Mucosa of descending colon (tissue), 3 donors: ENCODE measurements around the gene PTGER2. TPM values are rescaled to one million over a fixed set of nuclear protein-coding genes. Genes with fewer than 3 reads are reported as not detected.

Experiments used
- ATAC-seq: fragments of 200-7000 bp; cut with Tn5 transposase; one replicate; pipeline ENCODE4 v1.9.1; 2020; ENCODE audit warnings: mild to moderate bottlenecking, moderate library complexity
- DNase-seq, 3 donors: peaks; one replicate each; pipeline ENCODE4 v3.0.0-alpha.2; 2020
- H3K36me3 ChIP-seq: fragments of 200-600 bp; one replicate; pipeline ENCODE4 v1.8.0; 2021; ENCODE audit warnings: low read depth, mild to moderate bottlenecking
- H3K4me1 ChIP-seq: fragments of 200-600 bp; one replicate; pipeline ENCODE4 v1.8.0; 2021; ENCODE audit warnings: low read depth, mild to moderate bottlenecking
- H3K4me3 ChIP-seq: fragments of 200-600 bp; one replicate; pipeline ENCODE4 v1.8.0; 2021; ENCODE audit warnings: mild to moderate bottlenecking
- H3K9me3 ChIP-seq: fragments of 200-600 bp; one replicate; pipeline ENCODE4 v1.8.0; 2021; ENCODE audit warnings: mild to moderate bottlenecking
- intact Hi-C, 2 donors: fragments of 100-400 bp; cut with DNase I in 1 of 2; cut with micrococcal nuclease in 1 of 2; formaldehyde crosslinking; loops; one replicate each; pipeline versions ENCODE4 v1.11.0 to v1.11.1; 2022; cut with DNase I, micrococcal nuclease
- total RNA-seq, 3 donors: library from RNA; stranded (reverse); fragmentation: NEBNext Ultra II Directional in 2 of 3; extraction: Animal tissue kit (Norgen Biotek cat#: 25700) in 2 of 3; gene quantifications; one replicate each; pipeline versions ENCODE4 v1.2.1 to v1.2.4, GENCODE V29; 2021 to 2023
- TF ChIP-seq, protein P1 (sequence below): fragments of 200-600 bp; IDR thresholded peaks from one replicate; pipeline ENCODE4 v1.8.0; 2022; ENCODE audit warnings: antibody characterized with exemption, mild to moderate bottlenecking
- donor health status: DM: no; HTN: no; CAD: no; lungs with moderate emphysema.
- donor health status: DM: no; HTN: no; CAD: no.
- donor health status: DM: no; HTN: yes; CAD: no.

The PTGER2 gene
- total RNA-seq, 3 donors from 2014 or later: 3.2 to 8.1 (median 4.1) TPM

DNA sequence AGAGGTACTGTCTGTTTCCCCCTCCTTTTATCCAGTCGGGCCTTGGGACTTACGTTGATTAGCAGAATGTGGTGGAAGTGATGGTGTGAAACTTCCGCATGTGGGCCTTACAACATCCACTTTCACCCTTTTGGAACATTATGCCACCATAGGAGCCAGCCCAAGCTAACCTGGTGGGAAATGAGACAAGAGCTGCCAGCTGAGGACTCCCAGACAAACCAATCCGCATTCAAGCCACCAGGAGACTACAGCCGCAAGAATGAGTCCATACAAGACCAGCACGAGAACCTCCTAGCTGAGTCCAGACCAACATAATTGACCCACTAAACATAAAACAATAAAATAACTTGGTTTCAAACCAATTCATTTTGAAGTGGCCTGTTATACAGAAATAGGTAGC, 9.1 kb upstream of the PTGER2 start:
- H3K4me1 ChIP-seq: peaks cover 20% of the 10 kb centered on the region
- intact Hi-C loops: no loop called here
- TF ChIP-seq, protein P1, sequence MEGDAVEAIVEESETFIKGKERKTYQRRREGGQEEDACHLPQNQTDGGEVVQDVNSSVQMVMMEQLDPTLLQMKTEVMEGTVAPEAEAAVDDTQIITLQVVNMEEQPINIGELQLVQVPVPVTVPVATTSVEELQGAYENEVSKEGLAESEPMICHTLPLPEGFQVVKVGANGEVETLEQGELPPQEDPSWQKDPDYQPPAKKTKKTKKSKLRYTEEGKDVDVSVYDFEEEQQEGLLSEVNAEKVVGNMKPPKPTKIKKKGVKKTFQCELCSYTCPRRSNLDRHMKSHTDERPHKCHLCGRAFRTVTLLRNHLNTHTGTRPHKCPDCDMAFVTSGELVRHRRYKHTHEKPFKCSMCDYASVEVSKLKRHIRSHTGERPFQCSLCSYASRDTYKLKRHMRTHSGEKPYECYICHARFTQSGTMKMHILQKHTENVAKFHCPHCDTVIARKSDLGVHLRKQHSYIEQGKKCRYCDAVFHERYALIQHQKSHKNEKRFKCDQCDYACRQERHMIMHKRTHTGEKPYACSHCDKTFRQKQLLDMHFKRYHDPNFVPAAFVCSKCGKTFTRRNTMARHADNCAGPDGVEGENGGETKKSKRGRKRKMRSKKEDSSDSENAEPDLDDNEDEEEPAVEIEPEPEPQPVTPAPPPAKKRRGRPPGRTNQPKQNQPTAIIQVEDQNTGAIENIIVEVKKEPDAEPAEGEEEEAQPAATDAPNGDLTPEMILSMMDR: no peak
- no peak for ATAC-seq
- no peak for DNase-seq
- H3K4me3 ChIP-seq: no peak overlapping the region
- no peaks in the 10 kb centered on the region for H3K9me3 ChIP-seq
- H3K36me3 ChIP-seq: no peaks in the 10 kb centered on the region

DNA sequence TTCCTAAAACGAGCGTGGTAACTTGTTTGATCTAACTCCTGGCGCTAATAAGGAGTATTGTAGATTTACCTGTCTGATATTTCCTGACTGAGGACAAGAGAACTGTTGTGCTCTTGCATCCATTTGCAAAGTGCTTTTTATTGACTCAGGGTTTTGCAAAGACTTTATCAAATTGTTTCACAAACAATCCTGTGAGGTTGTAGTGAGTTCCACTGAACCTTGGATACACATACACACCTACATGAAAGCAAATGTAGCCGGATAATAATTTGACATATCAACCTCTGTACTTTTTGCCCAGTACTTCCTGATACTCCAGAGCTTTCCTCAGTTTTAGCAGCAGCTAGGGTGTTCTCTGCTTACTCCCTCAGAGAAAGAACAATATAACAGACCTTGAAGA, 6.7 kb upstream of the PTGER2 start:
- Histone ChIP-seq H3K36me3 (no peaks in the 10 kb centered on the region), H3K4me1 (peaks cover 20% of the 10 kb centered on the region), H3K4me3 (no peak overlapping the region), H3K9me3 (no peaks in the 10 kb centered on the region)
- ATAC-seq: peak; percentile 84
- TF ChIP-seq, protein P1: no peak
- intact Hi-C loops: no loop called here
- DNase-seq: no peak

DNA sequence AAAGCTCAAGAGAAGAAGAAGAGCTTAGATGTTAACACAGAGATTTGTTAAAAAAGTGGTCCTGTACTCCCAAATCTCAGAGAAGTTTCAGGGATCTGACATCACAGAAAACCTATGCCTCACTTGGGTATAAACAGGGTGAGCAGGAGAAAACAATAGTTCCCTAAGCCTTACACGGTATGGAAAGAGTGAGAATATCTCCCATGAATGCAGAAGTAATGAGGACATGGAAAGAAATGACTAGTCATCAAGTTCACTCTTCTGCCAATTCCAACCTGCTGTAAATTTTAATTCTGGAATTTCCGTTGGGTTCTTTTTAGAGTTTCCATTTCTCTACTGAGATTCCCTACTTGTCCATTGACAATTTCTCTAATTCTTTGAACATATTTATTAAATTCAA, 6.2 kb upstream of the PTGER2 start:
- ATAC-seq (peak; percentile 10), DNase-seq (no peak)
- H3K4me1 ChIP-seq: peaks cover 20% of the 10 kb centered on the region
- H3K9me3 ChIP-seq: no peaks in the 10 kb centered on the region
- H3K4me3 ChIP-seq: no peak overlapping the region
- H3K36me3 ChIP-seq: no peaks in the 10 kb centered on the region
- intact Hi-C loops: no loop called here
- TF ChIP-seq, protein P1: no peak

DNA sequence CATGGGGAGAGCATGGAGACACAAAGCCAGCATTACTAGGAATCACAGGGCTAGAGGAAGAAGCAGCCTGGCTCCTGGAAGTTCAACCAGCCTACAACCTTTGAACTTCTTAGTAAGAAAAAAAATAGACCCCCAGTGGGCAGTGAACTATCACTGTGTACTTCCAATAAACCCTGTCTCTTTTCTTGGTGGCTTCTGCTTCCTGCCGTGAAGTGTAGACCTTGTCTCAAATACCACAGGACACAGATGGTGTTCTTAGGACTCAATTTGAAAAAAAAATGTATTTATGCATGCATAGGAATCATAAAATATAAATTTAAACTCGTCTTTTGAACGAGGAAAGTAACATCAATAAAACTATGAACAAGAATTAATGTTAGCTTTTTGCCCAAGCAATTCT, 3.6 kb upstream of the PTGER2 start:
- Histone ChIP-seq H3K36me3 (no peaks in the 10 kb centered on the region), H3K4me1 (peaks cover 21% of the 10 kb centered on the region), H3K4me3 (no peak overlapping the region), H3K9me3 (no peaks in the 10 kb centered on the region)
- TF ChIP-seq, protein P1: no peak
- intact Hi-C loops: no loop called here
- no peak for ATAC-seq
- no peak for DNase-seq

DNA sequence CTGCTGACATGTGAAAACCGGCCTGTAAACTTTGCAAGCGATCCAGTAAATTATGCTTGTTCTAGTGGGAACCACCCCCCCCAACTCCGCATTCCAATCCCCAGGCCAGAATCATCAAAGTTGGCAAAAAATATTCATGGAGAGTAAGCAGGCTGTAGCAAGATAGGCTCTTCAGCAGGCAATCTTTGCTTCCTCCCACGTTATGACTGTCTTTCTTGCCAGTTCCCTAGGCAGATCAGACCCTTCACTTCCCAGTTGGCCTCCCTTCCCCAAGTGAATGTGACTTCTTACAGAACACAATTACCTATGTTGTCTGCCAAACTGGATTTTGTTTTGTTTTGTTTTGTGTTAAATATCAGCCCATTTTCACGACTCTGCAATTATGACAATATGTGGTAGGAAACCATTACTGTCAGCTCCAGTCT, 1.2 kb upstream of the PTGER2 start:
- intact Hi-C loops: no loop called here
- no peak overlapping the region for H3K4me3 ChIP-seq
- ATAC-seq (no peak), DNase-seq (no peak)
- no peaks in the 10 kb centered on the region for H3K9me3 ChIP-seq
- TF ChIP-seq, protein P1: no peak
- peaks cover 10% of the 10 kb centered on the region for H3K4me1 ChIP-seq
- H3K36me3 ChIP-seq: no peaks in the 10 kb centered on the region

DNA sequence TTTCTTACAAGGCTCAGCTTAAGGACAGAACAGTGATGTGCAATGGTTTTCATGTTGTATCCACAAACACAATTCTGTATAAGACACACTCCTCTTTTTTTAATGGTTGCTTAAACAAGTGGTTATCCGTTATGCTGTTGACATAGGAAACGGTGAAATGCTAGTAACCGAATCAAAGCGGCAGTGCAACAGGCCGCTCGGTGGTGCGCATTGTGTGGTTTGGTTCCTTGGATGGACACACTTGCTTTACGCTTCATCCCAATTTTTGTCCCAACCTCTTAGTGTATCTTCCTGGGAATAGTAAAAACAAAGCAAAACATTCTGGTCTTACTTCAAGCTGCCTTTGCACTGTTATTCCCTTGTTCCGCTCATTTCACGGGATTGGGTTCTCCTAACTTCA, 650 bp upstream of the PTGER2 start:
- H3K4me1 ChIP-seq: peaks cover 10% of the 10 kb centered on the region

More for the DNA sequence above, 650 bp upstream of the PTGER2 start:
- intact Hi-C loops: no loop called here
- ATAC-seq: no peak
- peak in 1 of 3 donors; percentile 22 for DNase-seq
- TF ChIP-seq, protein P1: no peak
- Histone ChIP-seq H3K4me3 (peak overlapping the region; percentile 38), H3K36me3 (no peaks in the 10 kb centered on the region), H3K9me3 (no peaks in the 10 kb centered on the region)
